Measurements from ENCODE around the gene ZSCAN5B. TPM values are rescaled to one million over a fixed set of nuclear protein-coding genes. Genes with fewer than 3 reads are reported as not detected.

Gene ZSCAN5B
- total and polyA plus RNA-seq, 2 of the 13 experiments (the other 11 are each of a cell fraction or from before 2014, with no cell fraction given), result not detected

DNA sequence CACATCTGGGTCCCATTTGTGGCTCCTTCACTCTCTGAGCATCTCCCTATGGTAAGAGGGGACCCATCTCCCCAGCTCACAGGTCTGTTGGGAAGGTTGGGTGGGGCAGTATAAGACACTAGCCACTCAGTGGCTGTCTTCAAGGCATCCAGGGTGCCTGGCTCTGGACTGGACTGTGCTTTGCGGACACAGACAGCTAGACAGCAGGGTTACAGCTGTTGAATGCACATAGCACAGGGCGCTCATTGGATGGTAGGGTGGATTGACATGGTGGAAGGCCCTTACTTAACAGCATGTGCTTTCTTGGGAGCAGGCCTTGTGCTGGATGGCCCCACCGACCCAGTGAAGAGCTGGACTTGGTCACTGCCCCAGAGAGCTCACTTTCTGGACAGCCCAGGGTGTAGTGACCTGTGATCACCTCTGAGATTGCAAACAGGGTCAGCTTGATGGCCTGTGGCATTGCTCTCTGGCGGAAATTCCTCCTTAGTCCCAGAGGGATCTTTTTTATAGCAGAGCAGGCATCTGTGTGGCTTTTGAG is 54.6 kb downstream of the ZSCAN5B start (continued):
- TF ChIP-seq ZNF768 (CRISPR knock-in tag; IDR thresholded peaks at IDR 0.05) (no peak), ZNF790 (CRISPR knock-in tag; IDR thresholded peaks at IDR 0.05; ENCODE audit: borderline replicate concordance) (no peak), ZMYM4 (CRISPR knock-in tag; IDR thresholded peaks at IDR 0.05) (no peak), RXRB (CRISPR knock-in tag; IDR thresholded peaks at IDR 0.05; ENCODE audit: borderline replicate concordance) (peak; percentile 54; the same call in 1 of the 2 replicates), PLRG1 (conservative IDR thresholded peaks at IDR 0.05) (no peak), GATAD1 (CRISPR knock-in tag; IDR thresholded peaks at IDR 0.05) (no peak; the same call in 1 of the 2 replicates), SP4 (CRISPR knock-in tag; IDR thresholded peaks at IDR 0.05) (peak; percentile 7; the same call in 1 of the 2 replicates), ZNF142 (CRISPR knock-in tag; IDR thresholded peaks at IDR 0.05) (0 out of 2 replicates have a peak, but pooled peaks have one; percentile 4), PAX8 (CRISPR knock-in tag; IDR thresholded peaks at IDR 0.05; ENCODE audit: borderline replicate concordance) (0 out of 2 replicates have a peak, but pooled peaks have one; percentile 24), ZNF598 (CRISPR knock-in tag; IDR thresholded peaks at IDR 0.05; ENCODE audit: borderline replicate concordance) (0 out of 2 replicates have a peak, but pooled peaks have one; percentile 40), MIXL1 (CRISPR knock-in tag; IDR thresholded peaks at IDR 0.05) (no peak), MEIS1 (CRISPR knock-in tag; IDR thresholded peaks at IDR 0.05; ENCODE audit: borderline replicate concordance) (no peak), PRMT3 (CRISPR knock-in tag; IDR thresholded peaks at IDR 0.05; ENCODE audit: borderline replicate concordance, low read depth) (no peak), TAF1 (CRISPR knock-in tag; IDR thresholded peaks at IDR 0.05) (0 out of 2 replicates have a peak, but pooled peaks have one; percentile 19)
- TF ChIP-seq, protein P1, sequence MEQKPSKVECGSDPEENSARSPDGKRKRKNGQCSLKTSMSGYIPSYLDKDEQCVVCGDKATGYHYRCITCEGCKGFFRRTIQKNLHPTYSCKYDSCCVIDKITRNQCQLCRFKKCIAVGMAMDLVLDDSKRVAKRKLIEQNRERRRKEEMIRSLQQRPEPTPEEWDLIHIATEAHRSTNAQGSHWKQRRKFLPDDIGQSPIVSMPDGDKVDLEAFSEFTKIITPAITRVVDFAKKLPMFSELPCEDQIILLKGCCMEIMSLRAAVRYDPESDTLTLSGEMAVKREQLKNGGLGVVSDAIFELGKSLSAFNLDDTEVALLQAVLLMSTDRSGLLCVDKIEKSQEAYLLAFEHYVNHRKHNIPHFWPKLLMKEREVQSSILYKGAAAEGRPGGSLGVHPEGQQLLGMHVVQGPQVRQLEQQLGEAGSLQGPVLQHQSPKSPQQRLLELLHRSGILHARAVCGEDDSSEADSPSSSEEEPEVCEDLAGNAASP (CRISPR knock-in tag; IDR thresholded peaks at IDR 0.05; ENCODE audit: borderline replicate concordance), result peak; percentile 43; the same call in 1 of the 2 replicates
- TF ChIP-seq, protein P2, sequence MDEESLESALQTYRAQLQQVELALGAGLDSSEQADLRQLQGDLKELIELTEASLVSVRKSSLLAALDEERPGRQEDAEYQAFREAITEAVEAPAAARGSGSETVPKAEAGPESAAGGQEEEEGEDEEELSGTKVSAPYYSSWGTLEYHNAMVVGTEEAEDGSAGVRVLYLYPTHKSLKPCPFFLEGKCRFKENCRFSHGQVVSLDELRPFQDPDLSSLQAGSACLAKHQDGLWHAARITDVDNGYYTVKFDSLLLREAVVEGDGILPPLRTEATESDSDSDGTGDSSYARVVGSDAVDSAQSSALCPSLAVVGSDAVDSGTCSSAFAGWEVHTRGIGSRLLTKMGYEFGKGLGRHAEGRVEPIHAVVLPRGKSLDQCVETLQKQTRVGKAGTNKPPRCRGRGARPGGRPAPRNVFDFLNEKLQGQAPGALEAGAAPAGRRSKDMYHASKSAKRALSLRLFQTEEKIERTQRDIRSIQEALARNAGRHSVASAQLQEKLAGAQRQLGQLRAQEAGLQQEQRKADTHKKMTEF (CRISPR knock-in tag; IDR thresholded peaks at IDR 0.05), result no peak
- TF ChIP-seq, protein P3, sequence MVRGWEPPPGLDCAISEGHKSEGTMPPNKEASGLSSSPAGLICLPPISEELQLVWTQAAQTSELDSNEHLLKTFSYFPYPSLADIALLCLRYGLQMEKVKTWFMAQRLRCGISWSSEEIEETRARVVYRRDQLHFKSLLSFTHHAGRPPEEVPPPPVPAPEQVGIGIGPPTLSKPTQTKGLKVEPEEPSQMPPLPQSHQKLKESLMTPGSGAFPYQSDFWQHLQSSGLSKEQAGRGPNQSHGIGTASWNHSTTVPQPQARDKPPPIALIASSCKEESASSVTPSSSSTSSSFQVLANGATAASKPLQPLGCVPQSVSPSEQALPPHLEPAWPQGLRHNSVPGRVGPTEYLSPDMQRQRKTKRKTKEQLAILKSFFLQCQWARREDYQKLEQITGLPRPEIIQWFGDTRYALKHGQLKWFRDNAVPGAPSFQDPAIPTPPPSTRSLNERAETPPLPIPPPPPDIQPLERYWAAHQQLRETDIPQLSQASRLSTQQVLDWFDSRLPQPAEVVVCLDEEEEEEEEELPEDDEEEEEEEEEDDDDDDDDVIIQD (CRISPR knock-in tag; IDR thresholded peaks at IDR 0.05; ENCODE audit: low read depth), result no peak
- TF ChIP-seq, protein P4, sequence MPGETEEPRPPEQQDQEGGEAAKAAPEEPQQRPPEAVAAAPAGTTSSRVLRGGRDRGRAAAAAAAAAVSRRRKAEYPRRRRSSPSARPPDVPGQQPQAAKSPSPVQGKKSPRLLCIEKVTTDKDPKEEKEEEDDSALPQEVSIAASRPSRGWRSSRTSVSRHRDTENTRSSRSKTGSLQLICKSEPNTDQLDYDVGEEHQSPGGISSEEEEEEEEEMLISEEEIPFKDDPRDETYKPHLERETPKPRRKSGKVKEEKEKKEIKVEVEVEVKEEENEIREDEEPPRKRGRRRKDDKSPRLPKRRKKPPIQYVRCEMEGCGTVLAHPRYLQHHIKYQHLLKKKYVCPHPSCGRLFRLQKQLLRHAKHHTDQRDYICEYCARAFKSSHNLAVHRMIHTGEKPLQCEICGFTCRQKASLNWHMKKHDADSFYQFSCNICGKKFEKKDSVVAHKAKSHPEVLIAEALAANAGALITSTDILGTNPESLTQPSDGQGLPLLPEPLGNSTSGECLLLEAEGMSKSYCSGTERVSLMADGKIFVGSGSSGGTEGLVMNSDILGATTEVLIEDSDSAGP (CRISPR knock-in tag; IDR thresholded peaks at IDR 0.05; ENCODE audit: borderline replicate concordance), result no peak
